ENCODE results near the gene TBX2. TPM values are rescaled to one million over a fixed set of nuclear protein-coding genes. Genes with fewer than 3 reads are reported as not detected.

TBX2 gene
- total RNA-seq, 2 donors from 2014 or later: 35.2 to 49.5 TPM

DNA sequence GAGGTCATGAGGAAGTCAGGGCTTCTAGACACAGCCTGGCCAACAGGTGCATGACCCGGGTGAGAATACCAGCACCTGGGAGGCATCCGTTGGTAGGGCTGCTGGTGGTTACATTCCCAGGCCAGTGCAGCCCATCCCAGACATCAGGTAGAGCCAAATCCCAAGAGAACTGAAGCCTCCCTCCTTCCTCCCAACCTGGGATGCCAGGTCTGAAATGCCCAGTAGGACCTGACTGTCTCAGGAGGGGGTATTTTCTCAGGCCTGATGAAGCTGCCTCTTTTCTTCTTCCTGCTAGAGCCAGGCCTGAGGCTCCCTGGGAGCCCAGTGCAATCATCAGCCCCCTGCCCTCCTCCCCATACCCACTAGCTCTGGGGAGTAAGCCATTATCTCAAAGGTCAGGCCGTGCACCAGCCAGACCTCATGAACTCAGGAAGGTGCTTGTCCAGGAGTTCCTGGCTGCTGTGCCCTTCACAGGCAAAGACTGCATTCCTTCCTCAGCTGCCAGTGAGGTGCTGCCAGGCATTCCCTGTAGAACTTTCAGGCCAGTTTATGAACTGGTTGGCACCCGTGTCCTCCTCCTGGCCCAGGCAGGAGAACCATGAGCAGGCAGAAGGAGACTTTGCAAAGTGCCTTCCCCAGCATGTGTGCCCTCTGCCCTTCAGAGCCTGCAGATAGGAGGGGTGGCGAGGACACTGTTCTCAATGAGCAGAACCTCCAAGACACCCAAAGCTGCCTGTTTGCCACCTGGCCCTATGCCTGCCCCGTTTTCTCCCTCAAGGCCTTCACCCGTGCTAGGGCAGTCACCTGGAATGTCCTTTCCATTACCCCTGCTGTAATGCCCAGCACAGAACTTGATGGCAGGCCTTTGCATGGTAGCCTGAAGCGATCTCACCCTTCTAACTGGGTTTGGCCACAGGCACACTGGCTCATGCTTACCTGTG is 7.6 kb downstream of the TBX2 start:
- Histone ChIP-seq H3K4me1 (ENCODE audit: control insufficient read depth in 1 of 2, low read depth in 2 of 2) (peaks cover 12 to 72% of the 10 kb centered on the region in 2 donors), H3K27me3 (replicated peaks; ENCODE audit: insufficient read depth) (no peaks in the 10 kb centered on the region), H3K9me3 (no peaks in the 10 kb centered on the region), H3K27ac (peak overlapping the region in 1 of 2 donors; percentile 25), H3K4me3 (no peak overlapping the region), H3K36me3 (peaks cover 9% of the 10 kb centered on the region)
- TF ChIP-seq, protein P1, sequence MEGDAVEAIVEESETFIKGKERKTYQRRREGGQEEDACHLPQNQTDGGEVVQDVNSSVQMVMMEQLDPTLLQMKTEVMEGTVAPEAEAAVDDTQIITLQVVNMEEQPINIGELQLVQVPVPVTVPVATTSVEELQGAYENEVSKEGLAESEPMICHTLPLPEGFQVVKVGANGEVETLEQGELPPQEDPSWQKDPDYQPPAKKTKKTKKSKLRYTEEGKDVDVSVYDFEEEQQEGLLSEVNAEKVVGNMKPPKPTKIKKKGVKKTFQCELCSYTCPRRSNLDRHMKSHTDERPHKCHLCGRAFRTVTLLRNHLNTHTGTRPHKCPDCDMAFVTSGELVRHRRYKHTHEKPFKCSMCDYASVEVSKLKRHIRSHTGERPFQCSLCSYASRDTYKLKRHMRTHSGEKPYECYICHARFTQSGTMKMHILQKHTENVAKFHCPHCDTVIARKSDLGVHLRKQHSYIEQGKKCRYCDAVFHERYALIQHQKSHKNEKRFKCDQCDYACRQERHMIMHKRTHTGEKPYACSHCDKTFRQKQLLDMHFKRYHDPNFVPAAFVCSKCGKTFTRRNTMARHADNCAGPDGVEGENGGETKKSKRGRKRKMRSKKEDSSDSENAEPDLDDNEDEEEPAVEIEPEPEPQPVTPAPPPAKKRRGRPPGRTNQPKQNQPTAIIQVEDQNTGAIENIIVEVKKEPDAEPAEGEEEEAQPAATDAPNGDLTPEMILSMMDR (IDR thresholded peaks at IDR 0.05): no peak
- DNase-seq (ENCODE audit: low spot score): no peak
- ATAC-seq (ENCODE audit: insufficient number of reproducible peaks, low FRiP score, low read depth): no peak

DNA sequence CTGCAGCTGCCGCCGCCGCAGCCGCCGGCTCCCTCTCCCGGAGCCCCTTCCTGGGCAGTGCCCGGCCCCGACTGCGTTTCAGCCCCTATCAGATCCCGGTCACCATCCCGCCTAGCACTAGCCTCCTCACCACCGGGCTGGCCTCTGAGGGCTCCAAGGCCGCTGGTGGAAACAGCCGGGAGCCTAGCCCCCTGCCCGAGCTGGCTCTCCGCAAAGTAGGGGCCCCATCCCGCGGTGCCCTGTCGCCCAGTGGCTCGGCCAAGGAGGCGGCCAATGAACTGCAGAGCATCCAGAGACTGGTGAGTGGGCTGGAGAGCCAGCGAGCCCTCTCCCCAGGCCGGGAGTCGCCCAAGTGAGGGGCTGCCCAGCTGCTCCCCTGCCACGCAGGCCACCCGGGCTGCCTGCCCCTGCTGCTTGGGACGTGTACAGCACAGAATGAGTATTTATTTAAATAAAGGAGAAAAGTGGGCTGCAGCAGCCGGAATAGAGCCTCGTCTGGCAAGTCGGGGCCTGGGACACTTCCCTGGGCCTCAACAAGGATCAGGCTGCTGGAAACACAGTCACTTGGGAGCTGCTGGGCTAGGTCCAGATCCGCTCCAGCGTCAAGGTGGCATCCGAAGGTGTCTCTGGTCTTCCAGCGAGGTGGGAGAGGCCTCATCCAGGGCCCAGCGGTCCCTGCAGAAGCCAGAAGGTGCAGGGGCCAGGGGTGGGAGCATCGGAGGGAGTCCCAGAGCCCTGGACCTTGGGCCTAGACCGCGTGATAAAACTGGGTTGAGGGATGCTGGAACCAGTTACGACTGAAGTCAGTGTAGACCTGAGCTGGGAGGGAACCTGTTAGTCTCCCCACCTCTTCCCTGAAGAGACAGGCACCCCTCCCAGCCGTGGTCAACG is 8.8 kb downstream of the TBX2 start:
- Histone ChIP-seq H3K27me3 (replicated peaks; ENCODE audit: insufficient read depth) (no peaks in the 10 kb centered on the region), H3K4me3 (peak overlapping the region; percentile 82), H3K9me3 (no peaks in the 10 kb centered on the region), H3K27ac (peak overlapping the region; percentile 75 to 80), H3K36me3 (peaks cover 9% of the 10 kb centered on the region), H3K4me1 (ENCODE audit: control insufficient read depth in 1 of 2, low read depth in 2 of 2) (peaks cover 12 to 70% of the 10 kb centered on the region in 2 donors)
- DNase-seq (ENCODE audit: low spot score): no peak
- no peak for ATAC-seq (ENCODE audit: insufficient number of reproducible peaks, low FRiP score, low read depth)
- TF ChIP-seq, protein P1 (IDR thresholded peaks at IDR 0.05): no peak

DNA sequence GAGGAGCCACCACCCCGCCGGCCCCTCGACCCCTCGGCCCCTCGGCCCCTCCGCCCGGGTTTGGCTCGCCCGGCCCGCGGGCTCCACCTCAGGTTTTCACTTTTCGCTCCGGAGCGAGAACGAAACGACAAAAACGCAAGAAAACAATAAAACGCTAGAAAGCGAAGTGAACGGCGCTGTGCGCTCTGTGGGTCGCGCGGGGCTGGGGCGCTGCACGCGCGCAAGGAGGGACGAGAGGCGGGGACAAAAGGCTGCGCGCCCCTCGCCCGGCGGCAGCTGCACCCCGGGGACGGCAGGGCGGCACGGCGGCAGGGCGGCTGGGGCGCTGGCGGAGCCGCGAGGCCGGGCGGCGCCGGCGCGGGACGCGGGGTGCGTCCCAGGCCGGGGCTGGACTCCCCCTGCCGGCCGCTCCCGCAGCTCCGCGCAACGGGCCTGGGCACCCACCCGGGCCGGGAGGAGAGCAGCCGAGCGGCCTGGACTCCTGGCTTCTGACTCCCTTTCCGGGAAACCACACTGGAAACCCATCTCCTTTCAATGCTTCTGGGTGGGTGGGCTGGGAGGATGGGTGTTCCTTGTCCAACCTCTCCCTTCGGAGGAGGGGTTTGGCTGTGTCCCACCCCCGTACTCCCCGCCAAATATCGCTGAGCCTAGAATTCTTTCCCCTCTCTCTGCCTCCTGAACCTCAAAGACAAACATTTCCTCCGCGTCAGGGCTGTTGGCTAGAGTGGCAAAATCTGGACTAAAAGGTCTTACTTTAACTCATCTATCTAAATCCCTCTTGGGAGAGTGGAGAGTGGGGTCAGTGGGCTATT is 9.9 kb downstream of the TBX2 start:
- H3K9me3 ChIP-seq: no peaks in the 10 kb centered on the region
- H3K4me1 ChIP-seq (ENCODE audit: control insufficient read depth in 1 of 2, low read depth in 2 of 2): peaks cover 12 to 70% of the 10 kb centered on the region in 2 donors
- ATAC-seq (ENCODE audit: insufficient number of reproducible peaks, low FRiP score, low read depth) (no peak), DNase-seq (ENCODE audit: low spot score) (no peak)
- H3K27me3 ChIP-seq (replicated peaks; ENCODE audit: insufficient read depth): no peaks in the 10 kb centered on the region
- peak overlapping the region; percentile 94 to 96 for H3K27ac ChIP-seq
- peak overlapping the region; percentile 82 for H3K4me3 ChIP-seq
- TF ChIP-seq, protein P1 (IDR thresholded peaks at IDR 0.05): peak; percentile 28
- peaks cover 6% of the 10 kb centered on the region for H3K36me3 ChIP-seq

DNA sequence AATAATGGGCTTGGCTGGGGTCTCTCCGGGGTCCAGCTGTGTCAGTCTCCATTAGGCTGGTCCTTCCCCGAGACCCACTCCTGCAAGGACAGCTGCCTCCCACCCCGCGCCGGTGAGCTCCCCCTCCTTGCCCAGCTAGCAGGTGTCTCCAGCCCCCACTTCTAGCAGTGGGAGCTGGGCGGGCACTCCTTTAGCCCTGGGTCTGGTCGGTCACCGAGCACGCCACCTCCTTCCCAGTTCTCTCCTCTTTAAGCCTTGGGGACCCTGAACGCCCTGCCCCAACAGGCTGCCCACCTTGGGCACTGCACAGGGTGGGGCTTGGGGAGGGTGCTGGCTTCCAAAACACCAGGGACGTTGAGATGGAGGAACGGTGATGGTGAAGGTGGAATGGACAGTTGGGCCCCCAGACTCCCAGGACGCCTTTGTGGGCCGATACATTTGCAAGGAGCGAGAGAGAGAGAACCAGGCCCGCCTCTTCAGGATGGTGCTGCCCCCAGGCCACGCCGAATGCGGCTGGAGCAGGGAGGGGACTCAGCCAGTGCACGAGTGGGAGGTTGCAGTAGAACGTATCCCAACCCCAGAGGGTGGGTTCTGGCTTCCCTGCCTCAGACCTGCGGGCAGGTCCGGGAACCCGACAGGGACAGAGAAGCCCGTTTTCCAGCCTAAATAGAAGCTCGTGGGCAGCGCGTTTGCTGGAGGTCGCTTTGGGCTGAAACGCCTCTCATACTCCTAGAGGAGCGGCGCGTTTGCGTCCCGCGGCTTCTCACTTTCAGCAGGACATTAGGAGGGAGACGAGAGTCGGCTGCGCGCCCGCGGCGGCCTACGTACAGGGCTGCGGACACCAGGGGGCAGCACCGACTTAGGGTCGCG is 10.7 kb downstream of the TBX2 start:
- Histone ChIP-seq H3K9me3 (no peaks in the 10 kb centered on the region), H3K27me3 (replicated peaks; ENCODE audit: insufficient read depth) (no peaks in the 10 kb centered on the region), H3K27ac (peak overlapping the region; percentile 94 to 96), H3K4me3 (peak overlapping the region; percentile 82), H3K36me3 (peaks cover 3% of the 10 kb centered on the region), H3K4me1 (ENCODE audit: control insufficient read depth in 1 of 2, low read depth in 2 of 2) (peaks cover 12 to 70% of the 10 kb centered on the region in 2 donors)
- TF ChIP-seq, protein P1 (IDR thresholded peaks at IDR 0.05): peak; percentile 56
- DNase-seq (ENCODE audit: low spot score) (no peak), ATAC-seq (ENCODE audit: insufficient number of reproducible peaks, low FRiP score, low read depth) (peak; percentile 7)
